Heart right ventricle (tissue), 16 donors: ENCODE results near the gene YARS2. TPM values are rescaled to one million over a fixed set of nuclear protein-coding genes. Genes with fewer than 3 reads are reported as not detected.

ENCODE experiments used
- ATAC-seq, 8 donors: fragments of 200-7000 bp; cut with Tn5 transposase; one replicate each; pipeline ENCODE4 v1.9.1; 2020; ENCODE audit warnings: mild to moderate bottlenecking in 8 of 8, moderate library complexity in 8 of 8, moderate number of reproducible peaks in 1 of 8
- DNase-seq, 2 donors: peaks; one replicate each; pipeline ENCODE4 v3.0.0-alpha.2; 2020
- H3K27ac ChIP-seq, 10 donors: fragments of 200-600 bp; sonication (generic) in 2 of 10; one replicate each; pipeline versions ENCODE4 v1.5.0 to v1.8.0; 2020 to 2022; ENCODE audit warnings: mild to moderate bottlenecking in 3 of 10
- H3K27me3 ChIP-seq, 7 donors: fragments of 200-600 bp; one replicate each; pipeline ENCODE4 v1.8.0; 2021 to 2022; ENCODE audit warnings: mild to moderate bottlenecking in 2 of 7
- H3K36me3 ChIP-seq, 9 donors: fragments of 200-600 bp; sonication (generic) in 1 of 9; one replicate each; pipeline versions ENCODE4 v1.5.0 to v1.8.0; 2020 to 2022; ENCODE audit warnings: mild to moderate bottlenecking in 2 of 9
- H3K4me1 ChIP-seq, 9 donors: fragments of 200-600 bp; sonication (generic) in 1 of 9; one replicate each; pipeline versions ENCODE4 v1.5.0 to v1.8.0; 2020 to 2022; ENCODE audit warnings: mild to moderate bottlenecking in 4 of 9
- H3K4me3 ChIP-seq, 10 donors: fragments of 200-600 bp; sonication (generic) in 2 of 10; one replicate each; pipeline versions ENCODE4 v1.5.0 to v1.8.0; 2020 to 2022; ENCODE audit warnings: mild to moderate bottlenecking in 7 of 10, moderate library complexity in 2 of 10
- H3K9me3 ChIP-seq, 11 donors: fragments of 200-600 bp in 10 of 11; sonication (generic) in 2 of 11; one replicate each; pipeline versions ENCODE4 v1.5.0 to v1.8.0; 2013 to 2022; ENCODE audit warnings: mild to moderate bottlenecking in 2 of 11, control low read depth in 1 of 11, moderate library complexity in 1 of 11
- CTCF ChIP-seq, 9 donors: fragments of 200-600 bp; sonication (generic) in 2 of 9; IDR thresholded peaks; one replicate each; pipeline versions ENCODE4 v1.5.0 to v1.8.0; 2021 to 2022; ENCODE audit warnings: antibody characterized with exemption in 9 of 9, mild to moderate bottlenecking in 5 of 9, moderate library complexity in 1 of 9
- WGBS, 2 donors: extraction: QIAGEN DNeasy Blood & Tissue Kit; methylation state at CpG; one replicate each; pipeline ENCODE4 v1.1.7; 2013; ENCODE audit warnings: inconsistent platforms in 1 of 2; 5-methylcytosine and 5-hydroxymethylcytosine counted together
- intact Hi-C, 10 donors: fragments of 100-400 bp; cut with DNase I; formaldehyde crosslinking; loops; one replicate each; pipeline versions ENCODE4 v1.11.1 to v1.14.2; 2022
- polyA plus RNA-seq, 2 donors: library from polyadenylated mRNA; stranded (reverse); fragments of 200-250 nt; gene quantifications; one replicate each; pipeline ENCODE4 v1.2.3, GENCODE V29; 2013
- total RNA-seq, 10 donors: library from RNA; stranded (reverse); fragmentation: NEBNext Ultra II Directional in 3 of 10; extraction: Animal tissue kit (Norgen Biotek cat#: 25700) in 3 of 10; gene quantifications; one replicate each; pipeline versions ENCODE4 v1.2.1 to v1.2.4, GENCODE V29; 2021 to 2023
- donor health status: Arrhythmogenic right ventricular cardiomyopathy.
- donor health status: ischemic (EF 13 %, LVEDD 7.1; RV severe dilation, severe dysfunction).
- donor health status: healthy with polysubstance abuse.
- donor health status: DM: no; HTN: yes; CAD: no.
- donor health status: DM: no; HTN: no; CAD: no.
- donor health status: ischemic (EF 25% LVEDD 6.9; RV normal size, moderate dysfunction).
- donor health status: ischemic (EF 25% LVEDD 5.7; RV mildly dilated, moderate dysfunction).
- donor health status: healthy.
- donor health status: DM: yes; HTN: yes; CAD: no.
- donor health status: Ischemic cardiomyopathy.
- donor health status: ischemic (EF 35%, LVEDD 5.7; RV mildly dilated, moderate dysfunction).
- donor health status: nonischemic (EF 11% LVEDD 7.7; RV severe dilation, severe dysfunction).
- donor health status: DM: yes; HTN: yes; CAD: no.
- donor health status: PGD.
- donor health status: ischemic (EF 29% LVEDD 5.4; RV normal size, mild dysfunction).
- donor health status: nonischemic (EF 23%, LVEDD 6.1; RV moderate dilation, normal function).

YARS2 gene
- total and polyA plus RNA-seq, 12 donors: 8.4 to 16.9 (median 12.7) TPM

GRCh38 chr12:32785557-32785956 is 29.9 kb upstream of the YARS2 start:
- Histone ChIP-seq H3K36me3 (peaks cover 0 to 8% (median 0%) of the 10 kb centered on the region in 9 donors), H3K27ac (no peak overlapping the region), H3K4me3 (no peak overlapping the region), H3K9me3 (no peaks in the 10 kb centered on the region), H3K4me1 (peaks cover 0 to 7% (median 0%) of the 10 kb centered on the region in 9 donors), H3K27me3 (no peaks in the 10 kb centered on the region)
- 88 to 92% methylated on average over 5 of the region's 5 CpGs for WGBS, 2 donors
- TF ChIP-seq CTCF (IDR thresholded peaks at IDR 0.05): no peak
- intact Hi-C loops: loop anchor here in 1 of 10 donors (10.0 kb wide), 1 partner anchor 119 kb away; no protein-coding TSS in a partner anchor
- ATAC-seq: peak in 2 of 8 donors; percentile 17 to 32
- no peak for DNase-seq

DNA sequence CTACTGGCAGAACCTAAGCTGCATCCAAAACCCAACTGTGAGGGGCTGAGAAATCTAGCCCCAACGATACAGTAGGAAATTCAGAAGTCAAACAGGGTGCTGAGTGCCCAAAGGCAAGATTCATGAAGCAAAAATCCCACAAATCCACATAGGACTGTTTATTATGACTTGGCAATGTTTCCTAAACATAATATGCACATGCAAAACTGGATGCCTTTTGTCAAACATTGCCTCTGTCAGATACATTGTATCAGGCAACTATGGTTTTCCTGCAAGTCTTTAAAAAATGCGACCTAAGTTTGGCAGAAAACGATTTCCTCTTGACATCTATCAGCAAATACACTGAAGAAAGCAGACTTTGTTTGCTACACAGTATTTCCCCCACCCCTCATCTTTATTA is 27.3 kb upstream of the YARS2 start:
- intact Hi-C loops: loop anchor here in 1 of 10 donors (10.0 kb wide), 1 partner anchor 122 kb away; no protein-coding TSS in a partner anchor
- Histone ChIP-seq H3K27me3 (no peaks in the 10 kb centered on the region), H3K4me3 (no peak overlapping the region), H3K27ac (no peak overlapping the region), H3K4me1 (no peaks in the 10 kb centered on the region), H3K9me3 (no peaks in the 10 kb centered on the region), H3K36me3 (no peaks in the 10 kb centered on the region)
- DNase-seq (no peak), ATAC-seq (no peak)
- 50 to 69% methylated on average over 3 of the region's 3 CpGs for WGBS, 2 donors
- no peak for TF ChIP-seq CTCF (IDR thresholded peaks at IDR 0.05)

GRCh38 chr12:32780071-32780470 is 24.4 kb upstream of the YARS2 start:
- DNase-seq: no peak
- no peak overlapping the region for H3K4me3 ChIP-seq
- H3K36me3 ChIP-seq: no peaks in the 10 kb centered on the region
- WGBS, 2 donors: 32 to 46% methylated on average over 1 of the region's 1 CpG
- H3K9me3 ChIP-seq: no peaks in the 10 kb centered on the region
- no peak for TF ChIP-seq CTCF (IDR thresholded peaks at IDR 0.05)
- no peak overlapping the region for H3K27ac ChIP-seq
- no peak for ATAC-seq
- H3K27me3 ChIP-seq: no peaks in the 10 kb centered on the region
- H3K4me1 ChIP-seq: no peaks in the 10 kb centered on the region
- intact Hi-C loops: loop anchor here in 1 of 10 donors (10.0 kb wide), 1 partner anchor 125 kb away; no protein-coding TSS in a partner anchor

GRCh38 chr12:32777691-32778175 is 22.0 kb upstream of the YARS2 start:
- 53 to 57% methylated on average over 6 of the region's 6 CpGs for WGBS, 2 donors
- intact Hi-C loops: no loop called here
- no peaks in the 10 kb centered on the region for H3K4me1 ChIP-seq
- TF ChIP-seq CTCF (IDR thresholded peaks at IDR 0.05): no peak
- H3K27ac ChIP-seq: no peak overlapping the region
- ATAC-seq (no peak), DNase-seq (no peak)
- H3K36me3 ChIP-seq: no peaks in the 10 kb centered on the region
- H3K4me3 ChIP-seq: no peak overlapping the region
- H3K9me3 ChIP-seq: no peaks in the 10 kb centered on the region
- no peaks in the 10 kb centered on the region for H3K27me3 ChIP-seq
